ENCODE results near the gene ORC4.

ORC4 gene

GRCh38 chr2:147937744-147938349 is 82.7 kb downstream of the ORC4 start:
- peak; percentile 6 for DNase-seq (ENCODE audit: extremely low read depth, low read depth)
- TF ChIP-seq, protein P1, sequence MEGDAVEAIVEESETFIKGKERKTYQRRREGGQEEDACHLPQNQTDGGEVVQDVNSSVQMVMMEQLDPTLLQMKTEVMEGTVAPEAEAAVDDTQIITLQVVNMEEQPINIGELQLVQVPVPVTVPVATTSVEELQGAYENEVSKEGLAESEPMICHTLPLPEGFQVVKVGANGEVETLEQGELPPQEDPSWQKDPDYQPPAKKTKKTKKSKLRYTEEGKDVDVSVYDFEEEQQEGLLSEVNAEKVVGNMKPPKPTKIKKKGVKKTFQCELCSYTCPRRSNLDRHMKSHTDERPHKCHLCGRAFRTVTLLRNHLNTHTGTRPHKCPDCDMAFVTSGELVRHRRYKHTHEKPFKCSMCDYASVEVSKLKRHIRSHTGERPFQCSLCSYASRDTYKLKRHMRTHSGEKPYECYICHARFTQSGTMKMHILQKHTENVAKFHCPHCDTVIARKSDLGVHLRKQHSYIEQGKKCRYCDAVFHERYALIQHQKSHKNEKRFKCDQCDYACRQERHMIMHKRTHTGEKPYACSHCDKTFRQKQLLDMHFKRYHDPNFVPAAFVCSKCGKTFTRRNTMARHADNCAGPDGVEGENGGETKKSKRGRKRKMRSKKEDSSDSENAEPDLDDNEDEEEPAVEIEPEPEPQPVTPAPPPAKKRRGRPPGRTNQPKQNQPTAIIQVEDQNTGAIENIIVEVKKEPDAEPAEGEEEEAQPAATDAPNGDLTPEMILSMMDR (IDR thresholded peaks at IDR 0.05; ENCODE audit: low read depth, low read length, missing control alignments): peak; percentile 72
- H3K4me3 ChIP-seq (replicated peaks; ENCODE audit: low read depth, low read length): no peak overlapping the region

GRCh38 chr2:147934881-147935620 is 85.5 kb downstream of the ORC4 start:
- TF ChIP-seq, protein P1 (IDR thresholded peaks at IDR 0.05; ENCODE audit: low read depth, low read length, missing control alignments): no peak

DNA sequence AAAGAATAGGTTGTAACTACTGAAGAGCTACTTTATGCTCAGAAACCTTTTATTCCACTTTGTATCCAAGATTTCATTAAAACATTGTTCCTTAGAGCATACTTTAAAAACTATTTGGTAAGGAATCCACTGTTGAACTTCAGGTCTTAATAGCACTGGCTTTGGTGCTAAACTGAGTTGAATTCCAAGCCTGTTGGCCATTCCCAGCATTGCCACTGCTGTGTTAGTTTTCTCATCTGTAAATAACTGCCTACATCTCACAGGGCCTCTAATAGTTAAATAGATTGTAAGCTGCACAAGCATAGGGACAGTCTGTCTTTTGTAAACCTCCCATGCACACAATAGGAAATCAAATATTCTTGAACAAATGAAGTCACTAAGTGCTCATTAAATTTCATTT is 86.6 kb downstream of the ORC4 start:
- no peak overlapping the region for H3K4me3 ChIP-seq (replicated peaks; ENCODE audit: low read depth, low read length)
- no peak for DNase-seq (ENCODE audit: extremely low read depth, low read depth)
- TF ChIP-seq, protein P1 (IDR thresholded peaks at IDR 0.05; ENCODE audit: low read depth, low read length, missing control alignments): no peak

More at GRCh38 chr2:147934881-147935620, 85.5 kb downstream of the ORC4 start:
- no peak overlapping the region for H3K4me3 ChIP-seq (replicated peaks; ENCODE audit: low read depth, low read length)
- no peak for DNase-seq (ENCODE audit: extremely low read depth, low read depth)

- TF ChIP-seq, protein P1 (IDR thresholded peaks at IDR 0.05; ENCODE audit: low read depth, low read length, missing control alignments): no peak
- DNase-seq (ENCODE audit: extremely low read depth, low read depth): no peak
- H3K4me3 ChIP-seq (replicated peaks; ENCODE audit: low read depth, low read length): no peak overlapping the region
Observed at GRCh38 chr2:147927053-147927588, 93.4 kb downstream of the ORC4 start.

DNA sequence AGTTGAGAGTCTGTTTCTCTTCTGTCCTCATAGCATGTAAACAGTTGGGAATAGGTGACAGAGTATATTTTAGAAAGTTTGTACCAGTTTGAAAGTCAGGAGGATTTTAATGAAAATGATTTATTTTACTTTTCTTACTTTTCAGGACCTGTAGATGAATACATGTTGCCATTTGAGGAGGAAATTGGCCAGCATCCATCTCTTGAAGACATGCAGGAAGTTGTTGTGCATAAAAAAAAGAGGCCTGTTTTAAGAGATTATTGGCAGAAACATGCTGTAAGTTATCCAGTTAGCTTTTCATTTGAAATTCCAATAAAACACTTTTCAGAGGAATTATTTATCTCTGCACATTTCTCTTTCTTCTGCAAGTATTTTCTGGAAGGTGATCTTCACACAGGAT is 94.7 kb downstream of the ORC4 start:
- TF ChIP-seq, protein P1 (IDR thresholded peaks at IDR 0.05; ENCODE audit: low read depth, low read length, missing control alignments): no peak
- peak; percentile 11 for DNase-seq (ENCODE audit: extremely low read depth, low read depth)
- H3K4me3 ChIP-seq (replicated peaks; ENCODE audit: low read depth, low read length): no peak overlapping the region

DNA sequence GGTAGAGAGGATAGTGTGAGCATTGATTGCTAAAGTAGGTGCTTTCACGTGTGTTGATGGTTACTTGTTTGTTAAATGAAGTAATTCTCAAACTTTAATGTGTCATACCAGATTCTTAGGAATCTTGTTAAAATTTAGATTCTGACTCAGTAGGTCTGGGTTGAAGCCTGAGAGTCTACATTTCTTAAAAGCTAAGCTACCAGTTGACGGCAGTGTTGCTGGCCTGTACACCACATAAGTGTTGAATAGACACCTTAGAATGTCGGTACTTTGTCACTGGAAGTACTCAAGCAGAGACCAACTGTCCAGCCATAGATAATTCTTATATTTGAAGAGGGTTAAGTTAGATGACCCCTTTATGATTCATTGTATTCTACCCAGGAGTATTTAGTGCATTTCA is 95.9 kb downstream of the ORC4 start:
- TF ChIP-seq, protein P1 (IDR thresholded peaks at IDR 0.05; ENCODE audit: low read depth, low read length, missing control alignments): no peak
- DNase-seq (ENCODE audit: extremely low read depth, low read depth): no peak
- no peak overlapping the region for H3K4me3 ChIP-seq (replicated peaks; ENCODE audit: low read depth, low read length)

All from HFF-Myc (cell line).